DOHH2 (cell line): ENCODE measurements around the gene RSPH6A.
"Not testable (repeated sequence)": the region's sequence is repeated elsewhere in the genome, so short reads cannot be mapped to it uniquely, and the experiment has no call there.

Source experiments
- H3F3A ChIP-seq: fragments of 200-600 bp; sonication (generic), shearing (Covaris generic); 2 replicates; pipeline ENCODE4 v1.6.0; 2016; ENCODE audit warnings: antibody characterized with exemption, mild to moderate bottlenecking; ENCODE audit not compliant: control insufficient read depth, insufficient read depth
- H3K27ac ChIP-seq: fragments of 200-600 bp; sonication (generic); 2 replicates; pipeline ENCODE4 v1.5.1; 2014; ENCODE audit warnings: low read depth, mild to moderate bottlenecking, low read length, moderate library complexity
- H3K27me3 ChIP-seq: fragments of 200-600 bp; sonication (generic); 2 replicates; pipeline ENCODE4 v1.6.1; 2014; ENCODE audit warnings: mild to moderate bottlenecking, low read length, mixed read lengths; ENCODE audit not compliant: control insufficient read depth
- H3K36me3 ChIP-seq: fragments of 200-600 bp; sonication (generic); 2 replicates; pipeline ENCODE4 v1.6.1; 2014; ENCODE audit warnings: mild to moderate bottlenecking, low read length, moderate library complexity, mixed read lengths; ENCODE audit not compliant: control insufficient read depth
- H3K4me1 ChIP-seq: fragments of 200-600 bp; sonication (generic); 2 replicates; pipeline ENCODE4 v1.6.1; 2014; ENCODE audit warnings: mild to moderate bottlenecking, low read length, mixed read lengths; ENCODE audit not compliant: control insufficient read depth
- H3K4me2 ChIP-seq: fragments of 200-600 bp; sonication (generic); 2 replicates; pipeline ENCODE4 v1.6.0; 2014; ENCODE audit warnings: mild to moderate bottlenecking, low read length, moderate library complexity
- H3K4me3 ChIP-seq: fragments of 200-600 bp; sonication (generic); 2 replicates; pipeline ENCODE4 v1.5.1; 2014; ENCODE audit warnings: mild to moderate bottlenecking, low read length, mixed read lengths
- H3K79me2 ChIP-seq: fragments of 200-600 bp; sonication (generic); 2 replicates; pipeline ENCODE4 v1.6.1; 2014; ENCODE audit warnings: mild to moderate bottlenecking, low read length, mixed read lengths; ENCODE audit not compliant: control insufficient read depth
- H3K9me2 ChIP-seq: fragments of 200-600 bp; sonication (generic); replicated peaks from 2 replicates; pipeline ENCODE4 v1.6.1; 2014; ENCODE audit warnings: mild to moderate bottlenecking, low read length, mixed read lengths; ENCODE audit not compliant: control insufficient read depth
- H3K9me3 ChIP-seq: fragments of 200-600 bp; sonication (generic); 2 replicates; pipeline ENCODE4 v1.6.1; 2014; ENCODE audit warnings: antibody characterized with exemption, low read length, mixed read lengths; ENCODE audit not compliant: control insufficient read depth, insufficient read depth
- H4K20me1 ChIP-seq: fragments of 200-600 bp; sonication (generic); 2 replicates; pipeline ENCODE4 v1.6.0; 2014; ENCODE audit warnings: low read depth, mild to moderate bottlenecking, antibody characterized with exemption, low read length, moderate library complexity; ENCODE audit not compliant: control insufficient read depth, insufficient read depth
- EZH2phosphoT487 ChIP-seq: fragments of 200-600 bp; sonication (generic); IDR thresholded peaks from 2 replicates; pipeline ENCODE4 v1.6.1; 2017; ENCODE audit warnings: borderline replicate concordance, mild to moderate bottlenecking, antibody characterized with exemption, low read length, moderate library complexity, mixed read lengths
- TF ChIP-seq, protein P1 (sequence below): fragments of 200-600 bp; sonication (generic); IDR thresholded peaks from one replicate; pipeline ENCODE4 v1.5.1; 2014; ENCODE audit warnings: antibody characterized with exemption, mild to moderate bottlenecking, low read depth, low read length; ENCODE audit not compliant: poor library complexity, severe bottlenecking

RSPH6A gene

DNA sequence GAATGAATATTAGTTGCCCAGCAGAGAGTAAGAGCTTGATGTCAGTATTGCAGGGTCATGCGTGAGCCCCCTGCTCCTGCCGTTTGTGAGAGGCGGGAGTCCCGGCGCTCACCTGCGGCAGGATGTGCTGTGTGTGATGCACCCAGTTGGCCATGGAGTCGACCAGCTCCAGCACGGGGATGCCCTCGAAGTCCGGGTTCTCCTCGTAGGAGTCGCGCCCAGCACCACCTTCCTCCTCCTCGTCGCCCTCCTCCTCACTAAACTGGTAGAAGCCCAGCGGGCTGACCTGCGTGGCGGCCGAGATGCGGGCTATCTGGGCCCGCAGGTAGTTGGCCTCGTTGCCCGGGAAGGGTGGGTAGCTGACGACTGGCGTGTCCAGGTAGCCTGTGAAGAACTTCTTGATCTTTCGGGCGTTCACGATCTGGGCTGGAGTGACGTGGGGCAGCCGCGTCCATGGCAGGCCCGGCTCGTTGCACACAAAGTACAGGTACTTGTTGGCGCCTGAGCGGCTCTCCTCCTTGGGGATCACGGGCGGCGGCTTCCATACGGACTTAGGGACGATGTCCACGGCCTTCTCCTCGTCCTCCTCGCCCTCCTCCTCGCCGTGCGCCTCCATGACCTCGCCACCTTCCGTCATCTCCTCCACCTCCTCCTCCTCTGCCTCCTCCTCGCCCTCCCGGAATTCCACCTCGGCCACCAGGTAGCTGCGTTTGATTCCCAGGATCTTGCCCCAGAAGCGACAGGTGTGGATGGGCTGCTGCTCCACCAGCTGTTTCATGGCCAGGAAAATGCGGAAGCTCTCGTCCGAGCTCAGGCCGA lies 10.8 kb downstream of the RSPH6A start:
- H3K9me2 ChIP-seq: no peaks in the 10 kb centered on the region
- no peaks in the 10 kb centered on the region for H4K20me1 ChIP-seq
- no peaks in the 10 kb centered on the region for H3K36me3 ChIP-seq
- H3K9me3 ChIP-seq: no peaks in the 10 kb centered on the region
- no peaks in the 10 kb centered on the region for H3K27me3 ChIP-seq
- no peak overlapping the region for H3K4me2 ChIP-seq
- TF ChIP-seq EZH2phosphoT487: no peak
- TF ChIP-seq, protein P1, sequence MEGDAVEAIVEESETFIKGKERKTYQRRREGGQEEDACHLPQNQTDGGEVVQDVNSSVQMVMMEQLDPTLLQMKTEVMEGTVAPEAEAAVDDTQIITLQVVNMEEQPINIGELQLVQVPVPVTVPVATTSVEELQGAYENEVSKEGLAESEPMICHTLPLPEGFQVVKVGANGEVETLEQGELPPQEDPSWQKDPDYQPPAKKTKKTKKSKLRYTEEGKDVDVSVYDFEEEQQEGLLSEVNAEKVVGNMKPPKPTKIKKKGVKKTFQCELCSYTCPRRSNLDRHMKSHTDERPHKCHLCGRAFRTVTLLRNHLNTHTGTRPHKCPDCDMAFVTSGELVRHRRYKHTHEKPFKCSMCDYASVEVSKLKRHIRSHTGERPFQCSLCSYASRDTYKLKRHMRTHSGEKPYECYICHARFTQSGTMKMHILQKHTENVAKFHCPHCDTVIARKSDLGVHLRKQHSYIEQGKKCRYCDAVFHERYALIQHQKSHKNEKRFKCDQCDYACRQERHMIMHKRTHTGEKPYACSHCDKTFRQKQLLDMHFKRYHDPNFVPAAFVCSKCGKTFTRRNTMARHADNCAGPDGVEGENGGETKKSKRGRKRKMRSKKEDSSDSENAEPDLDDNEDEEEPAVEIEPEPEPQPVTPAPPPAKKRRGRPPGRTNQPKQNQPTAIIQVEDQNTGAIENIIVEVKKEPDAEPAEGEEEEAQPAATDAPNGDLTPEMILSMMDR: no peak
- H3K4me1 ChIP-seq: peaks cover 40% of the 10 kb centered on the region
- H3K79me2 ChIP-seq: no peaks in the 10 kb centered on the region
- no peak overlapping the region for H3K4me3 ChIP-seq
- H3F3A ChIP-seq: peaks cover 3% of the 10 kb centered on the region; the same call in 1 of the 2 replicates
- no peak overlapping the region for H3K27ac ChIP-seq

DNA sequence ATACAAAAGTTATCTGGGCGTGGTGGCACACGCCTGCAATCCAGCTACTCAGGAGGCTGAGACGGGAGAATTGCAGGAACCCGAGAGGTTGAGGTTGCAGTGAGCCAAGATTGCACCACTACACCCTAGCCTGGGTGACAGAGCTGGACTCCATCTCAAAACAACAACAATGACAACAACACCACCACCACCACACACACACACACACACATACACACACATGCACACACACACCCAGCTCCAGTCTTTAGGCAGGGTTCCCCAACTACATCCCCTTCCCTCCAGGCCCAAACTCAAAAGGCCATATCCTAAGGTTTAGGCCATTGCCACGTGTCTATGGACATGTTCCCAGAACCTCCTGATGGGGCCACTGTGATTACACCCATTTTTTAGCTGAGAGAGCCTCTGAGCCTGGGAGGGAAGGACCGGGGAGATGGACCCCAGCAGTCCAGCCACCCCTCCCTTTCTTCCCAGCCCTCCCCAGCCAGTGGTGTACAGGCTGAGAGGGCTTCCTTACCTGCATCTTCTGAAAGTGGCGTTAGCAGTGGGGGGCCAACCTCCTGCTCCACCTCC lies 13.4 kb downstream of the RSPH6A start:
- Histone ChIP-seq H3F3A (peaks cover 4% of the 10 kb centered on the region; the same call in 1 of the 2 replicates), H3K36me3 (no peaks in the 10 kb centered on the region), H3K27me3 (no peaks in the 10 kb centered on the region), H3K4me2 (peak overlapping the region; percentile 42), H3K4me1 (peaks cover 40% of the 10 kb centered on the region), H4K20me1 (no peaks in the 10 kb centered on the region), H3K9me3 (no peaks in the 10 kb centered on the region), H3K27ac (no peak overlapping the region), H3K9me2 (no peaks in the 10 kb centered on the region), H3K4me3 (no peak overlapping the region; the same call in 1 of the 2 replicates), H3K79me2 (no peaks in the 10 kb centered on the region)
- no peak for TF ChIP-seq EZH2phosphoT487
- TF ChIP-seq, protein P1: no peak

DNA sequence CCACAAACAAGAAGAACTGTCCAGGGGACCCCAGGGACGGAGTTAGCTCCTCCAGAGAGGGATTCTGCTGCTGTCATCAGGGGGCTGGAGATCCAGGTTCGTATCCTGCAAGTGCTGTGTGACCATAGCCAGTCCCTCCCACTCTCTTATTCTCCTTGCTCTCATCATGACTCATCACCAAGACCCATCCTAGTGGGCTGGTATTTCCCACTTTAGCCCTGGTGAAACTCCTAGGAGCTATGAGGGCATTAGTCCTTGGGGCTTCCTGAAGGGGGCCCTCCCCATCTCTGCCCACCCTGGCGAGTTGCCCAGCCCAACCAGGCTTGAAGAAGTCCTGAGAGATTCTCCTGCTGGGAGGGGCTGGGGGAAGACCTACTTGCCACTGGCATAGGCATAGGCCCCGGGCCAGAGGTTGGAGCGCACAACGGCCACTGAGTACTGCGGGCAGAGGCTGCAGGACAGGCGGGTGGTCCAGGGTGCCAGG lies 15.0 kb downstream of the RSPH6A start:
- no peaks in the 10 kb centered on the region for H3K79me2 ChIP-seq
- no peaks in the 10 kb centered on the region for H3K9me3 ChIP-seq
- H3K27ac ChIP-seq: peak overlapping the region; percentile 62
- H3K4me3 ChIP-seq: peak overlapping the region; percentile 34
- H3K36me3 ChIP-seq: no peaks in the 10 kb centered on the region
- H3K4me1 ChIP-seq: peaks cover 36% of the 10 kb centered on the region
- H3K9me2 ChIP-seq: no peaks in the 10 kb centered on the region
- no peaks in the 10 kb centered on the region for H3K27me3 ChIP-seq
- TF ChIP-seq, protein P1: no peak
- no peak for TF ChIP-seq EZH2phosphoT487
- H3K4me2 ChIP-seq: peak overlapping the region; percentile 58
- peaks cover 4% of the 10 kb centered on the region; the same call in 1 of the 2 replicates for H3F3A ChIP-seq
- no peaks in the 10 kb centered on the region for H4K20me1 ChIP-seq

DNA sequence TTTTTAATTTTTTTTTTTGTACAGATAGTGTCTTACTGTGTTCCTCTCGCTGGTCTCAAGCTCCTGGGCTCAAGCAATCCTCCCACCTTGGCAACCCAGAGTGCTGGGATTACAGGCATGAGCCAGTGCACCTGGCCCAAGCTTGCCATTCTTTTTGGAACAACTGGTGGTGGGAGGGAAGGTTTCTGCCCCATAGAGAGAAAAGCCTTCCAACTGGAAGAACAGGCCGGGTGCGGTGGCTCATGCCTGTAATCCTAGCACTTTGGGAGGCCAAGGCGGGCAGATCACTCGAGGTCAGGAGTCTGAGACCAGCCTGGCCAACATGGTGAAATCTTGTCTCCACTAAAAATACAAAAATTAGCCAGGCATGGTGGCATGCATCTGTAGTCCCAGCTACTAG lies 15.6 kb downstream of the RSPH6A start:
- peak overlapping the region; percentile 24 for H3K4me3 ChIP-seq
- H3K79me2 ChIP-seq, H4K20me1 ChIP-seq, H3K9me3 ChIP-seq, H3F3A ChIP-seq, H3K36me3 ChIP-seq, H3K9me2 ChIP-seq, H3K27me3 ChIP-seq: not testable (repeated sequence)
- H3K27ac ChIP-seq: peak overlapping the region; percentile 62
- H3K4me1 ChIP-seq: peaks cover 36% of the 10 kb centered on the region
- H3K4me2 ChIP-seq: peak overlapping the region; percentile 58
